Renal cortical epithelial cell (primary cell): ENCODE measurements around the gene UBIAD1. TPM values are rescaled to one million over a fixed set of nuclear protein-coding genes. Genes with fewer than 3 reads are reported as not detected.

Experiments
- DNase-seq: peaks from one replicate; pipeline ENCODE4 v3.0.0-alpha.2; 2011; ENCODE audit warnings: low read depth
- total RNA-seq: library from RNA; depleted of rRNA; stranded (reverse); fragments of >200 nt; gene quantifications from 2 replicates; pipeline ENCODE4 v1.2.3, GENCODE V29; 2014

The UBIAD1 gene
- 8.6 and 10.9 TPM in 2 replicates for total RNA-seq

GRCh38 chr1:11272832-11273594 is at the start of gene UBIAD1:
Gene UBIAD1, plus strand, starts transcription at chr1:11273198. Its CDS starts 334 bp downstream, at chr1:11273532.
- peak; percentile 61 for DNase-seq

GRCh38 chr1:11227106-11228077 is 45.6 kb upstream of the UBIAD1 start:
- DNase-seq: no peak

GRCh38 chr1:11229203-11229602 is 43.8 kb upstream of the UBIAD1 start:
- DNase-seq: no peak

- DNase-seq: no peak
Measured at GRCh38 chr1:11233208-11233607, 39.8 kb upstream of the UBIAD1 start.

- no peak for DNase-seq
Measured at GRCh38 chr1:11237356-11237755, 35.6 kb upstream of the UBIAD1 start.

GRCh38 chr1:11238311-11238710 is 34.7 kb upstream of the UBIAD1 start:
- DNase-seq: no peak

- DNase-seq: no peak
Measured at GRCh38 chr1:11245248-11245647, 27.8 kb upstream of the UBIAD1 start.

- DNase-seq: peak; percentile 47
Measured at GRCh38 chr1:11245904-11246719, 26.9 kb upstream of the UBIAD1 start.

GRCh38 chr1:11248169-11248568 is 24.8 kb upstream of the UBIAD1 start:
- DNase-seq: no peak

GRCh38 chr1:11252538-11252937 is 20.5 kb upstream of the UBIAD1 start:
- no peak for DNase-seq

- no peak for DNase-seq
Measured at GRCh38 chr1:11253226-11253625, 19.8 kb upstream of the UBIAD1 start.

- DNase-seq: no peak
Measured at GRCh38 chr1:11256299-11256698, 16.7 kb upstream of the UBIAD1 start.

GRCh38 chr1:11262171-11263049 is 10.6 kb upstream of the UBIAD1 start, which contains the start of gene MTOR:
Gene MTOR, minus strand, starts transcription at chr1:11262551. Its CDS starts 3,142 bp downstream, at chr1:11259409.
- DNase-seq: peak; percentile 99

- DNase-seq: no peak
Measured at GRCh38 chr1:11266268-11267074, 6.5 kb upstream of the UBIAD1 start.

- peak; percentile 74 for DNase-seq
Measured at GRCh38 chr1:11267350-11268337, 5.4 kb upstream of the UBIAD1 start.

GRCh38 chr1:11272544-11272831 is 510 bp upstream of the UBIAD1 start:
- DNase-seq: no peak

GRCh38 chr1:11273595-11274234 is 717 bp downstream of the UBIAD1 start:
- DNase-seq: peak; percentile 9

GRCh38 chr1:11279152-11279551 is 6.2 kb downstream of the UBIAD1 start:
- no peak for DNase-seq
